Measurements from ENCODE around the gene BORCS5. TPM values are rescaled to one million over a fixed set of nuclear protein-coding genes. Genes with fewer than 3 reads are reported as not detected.

The BORCS5 gene
- total RNA-seq, 1 donor from 2014 or later, result 13.3 TPM

- no peaks in the 10 kb centered on the region for H3K36me3 ChIP-seq
- no peaks in the 10 kb centered on the region for H3K9me3 Mint-ChIP-seq
These were observed 123.2 kb downstream of the BORCS5 start for GRCh38 chr12:12480074-12480473.

GRCh38 chr12:12481631-12482030, 124.8 kb downstream of the BORCS5 start:
- Histone ChIP-seq H3K9me3 (ENCODE audit: low read depth) (no peaks in the 10 kb centered on the region), H3K9ac (no peak overlapping the region), H4K20me1 (ENCODE audit: low read depth) (no peaks in the 10 kb centered on the region), H3K36me3 (no peaks in the 10 kb centered on the region), H3K27me3 (no peaks in the 10 kb centered on the region), H2AFZ (replicated peaks) (no peak overlapping the region), H3K79me2 (ENCODE audit: low read depth) (no peaks in the 10 kb centered on the region), H3K4me3 (no peak overlapping the region), H3K4me1 (peaks cover 3% of the 10 kb centered on the region), H3F3A (ENCODE audit: low read depth) (peaks cover 3% of the 10 kb centered on the region), H3K4me2 (no peak overlapping the region), H3K27ac (no peak overlapping the region)
- no peak overlapping the region for H3K4me3 Mint-ChIP-seq
- H3K4me1 Mint-ChIP-seq, result no peaks in the 10 kb centered on the region
- H3K27ac Mint-ChIP-seq, result no peak overlapping the region
- H3K36me3 Mint-ChIP-seq, result peaks cover 23% of the 10 kb centered on the region
- no peaks in the 10 kb centered on the region for H3K9me3 Mint-ChIP-seq
- no peak for DNase-seq (ENCODE audit: low spot score)
- no peak for TF ChIP-seq EZH2 (IDR thresholded peaks at IDR 0.05)
- TF ChIP-seq CTCF (IDR thresholded peaks at IDR 0.05), result no peak
- no peak for TF ChIP-seq EZH2phosphoT487 (IDR thresholded peaks at IDR 0.05)
- peaks cover 2% of the 10 kb centered on the region for H3K27me3 Mint-ChIP-seq (ENCODE audit: insufficient read depth, low read depth)

More at GRCh38 chr12:12480074-12480473, 123.2 kb downstream of the BORCS5 start:
- DNase-seq (ENCODE audit: low spot score), result no peak
- Mint-ChIP-seq H3K27me3 (ENCODE audit: insufficient read depth, low read depth) (peaks cover 2% of the 10 kb centered on the region), H3K4me3 (no peak overlapping the region), H3K36me3 (peaks cover 25% of the 10 kb centered on the region), H3K27ac (no peak overlapping the region), H3K4me1 (no peaks in the 10 kb centered on the region)
- H3K79me2 ChIP-seq (ENCODE audit: low read depth), result no peaks in the 10 kb centered on the region
- no peaks in the 10 kb centered on the region for H3K27me3 ChIP-seq
- no peaks in the 10 kb centered on the region for H3K9me3 ChIP-seq (ENCODE audit: low read depth)
- no peak overlapping the region for H3K27ac ChIP-seq
- no peak overlapping the region for H3K9ac ChIP-seq
- H4K20me1 ChIP-seq (ENCODE audit: low read depth), result no peaks in the 10 kb centered on the region
- peaks cover 3% of the 10 kb centered on the region for H3F3A ChIP-seq (ENCODE audit: low read depth)
- peaks cover 3% of the 10 kb centered on the region for H3K4me1 ChIP-seq
- no peak for TF ChIP-seq EZH2phosphoT487 (IDR thresholded peaks at IDR 0.05)
- TF ChIP-seq CTCF (IDR thresholded peaks at IDR 0.05), result no peak
- TF ChIP-seq EZH2 (IDR thresholded peaks at IDR 0.05), result no peak
- no peak overlapping the region for H3K4me3 ChIP-seq
- no peak overlapping the region for H3K4me2 ChIP-seq
- H2AFZ ChIP-seq (replicated peaks), result no peak overlapping the region

GRCh38 chr12:12482150-12482761, 125.4 kb downstream of the BORCS5 start:
- no peak for TF ChIP-seq EZH2 (IDR thresholded peaks at IDR 0.05)
- no peak for TF ChIP-seq EZH2phosphoT487 (IDR thresholded peaks at IDR 0.05)
- no peak for TF ChIP-seq CTCF (IDR thresholded peaks at IDR 0.05)
- DNase-seq (ENCODE audit: low spot score), result no peak
- H3K79me2 ChIP-seq (ENCODE audit: low read depth), result no peaks in the 10 kb centered on the region
- H3K9ac ChIP-seq, result no peak overlapping the region
- peaks cover 3% of the 10 kb centered on the region for H3K4me1 ChIP-seq
- H3K4me2 ChIP-seq, result no peak overlapping the region
- no peaks in the 10 kb centered on the region for H3K9me3 Mint-ChIP-seq
- H2AFZ ChIP-seq (replicated peaks), result no peak overlapping the region
- no peak overlapping the region for H3K27ac Mint-ChIP-seq
- H3K4me3 ChIP-seq, result no peak overlapping the region
- peaks cover 3% of the 10 kb centered on the region for H3F3A ChIP-seq (ENCODE audit: low read depth)
- no peak overlapping the region for H3K27ac ChIP-seq
- no peaks in the 10 kb centered on the region for H3K9me3 ChIP-seq (ENCODE audit: low read depth)
- peaks cover 19% of the 10 kb centered on the region for H3K36me3 Mint-ChIP-seq
- no peaks in the 10 kb centered on the region for H3K4me1 Mint-ChIP-seq
- no peaks in the 10 kb centered on the region for H4K20me1 ChIP-seq (ENCODE audit: low read depth)
- H3K27me3 Mint-ChIP-seq (ENCODE audit: insufficient read depth, low read depth), result peaks cover 2% of the 10 kb centered on the region
- no peaks in the 10 kb centered on the region for H3K36me3 ChIP-seq
- no peaks in the 10 kb centered on the region for H3K27me3 ChIP-seq
- no peak overlapping the region for H3K4me3 Mint-ChIP-seq

All from neural progenitor cell (in vitro differentiated cells).